B cell (primary cell): Measurements from ENCODE around the gene GTSF1L. TPM values are rescaled to one million over a fixed set of nuclear protein-coding genes. Genes with fewer than 3 reads are reported as not detected.
A peak's percentile ranks its signal among the peaks of the same experiment; 100 is the strongest.

Experiments
- ATAC-seq: fragments of 200-7000 bp; cut with Tn5 transposase; one replicate; pipeline ENCODE4 v1.10.0; 2021; ENCODE audit warnings: low read depth, mild to moderate bottlenecking, moderate number of reproducible peaks, moderate library complexity
- CTCF ChIA-PET: fragments of 350-600 bp; sonication (Branson Sonifier 250); formaldehyde crosslinking; loops from one replicate; lab custom pipeline; 2021; ENCODE audit warnings: antibody characterized with exemption, inconsistent platforms; lab: Charles Lee
- POLR2A ChIA-PET: fragments of 350-600 bp; sonication (Branson Sonifier 250); formaldehyde crosslinking; loops from one replicate; lab custom pipeline; 2021; ENCODE audit warnings: antibody characterized with exemption; lab: Charles Lee
- DNase-seq: peaks from one replicate; pipeline ENCODE4 v3.0.0; 2013
- H2AFZ ChIP-seq: 2 replicates; pipeline ENCODE4 v1.6.1; 2012; ENCODE audit warnings: mild to moderate bottlenecking, low read depth, low read length; ENCODE audit not compliant: insufficient read depth, poor library complexity, severe bottlenecking
- H3K27ac ChIP-seq, 2 donors: 1 replicate in 1 of 2; 2 replicates in 1 of 2; pipeline ENCODE4 v1.5.1; 2012 to 2013; ENCODE audit warnings: low read length in 2 of 2, mild to moderate bottlenecking in 2 of 2, moderate library complexity in 1 of 2
- H3K27me3 ChIP-seq, 4 experiments: fragments of 200-600 bp in 1 of 4; sonication (generic) in 1 of 4; replicated peaks in 1 of 4; 1 replicate in 2 of 4; 2 replicates in 2 of 4; pipeline versions ENCODE4 v1.6.1 to v1.7.0; 2013 to 2016; ENCODE audit warnings: low read length in 3 of 4, mild to moderate bottlenecking in 2 of 4, mixed read lengths in 1 of 4, moderate library complexity in 1 of 4; ENCODE audit not compliant: insufficient read depth in 4 of 4, control insufficient read depth in 3 of 4; ENCODE audit errors: control extremely low read depth in 1 of 4
- H3K36me3 ChIP-seq, 2 experiments: replicated peaks in 1 of 2; 1 replicate in 1 of 2; 2 replicates in 1 of 2; pipeline versions ENCODE4 v1.6.1 to v1.7.1; 2013; ENCODE audit warnings: low read length in 1 of 2; ENCODE audit not compliant: insufficient read depth in 2 of 2, control insufficient read depth in 1 of 2; ENCODE audit errors: control extremely low read depth in 1 of 2, extremely low read depth in 1 of 2
- H3K4me1 ChIP-seq, 2 donors: fragments of 200-600 bp in 1 of 2; sonication (generic) in 1 of 2; 1 replicate in 1 of 2; 2 replicates in 1 of 2; pipeline versions ENCODE4 v1.5.1 to v1.6.1; 2013 to 2017; ENCODE audit warnings: low read length in 2 of 2; ENCODE audit not compliant: control insufficient read depth in 2 of 2, insufficient read depth in 2 of 2
- H3K4me2 ChIP-seq: replicated peaks from 2 replicates; pipeline ENCODE3; 2012; ENCODE audit warnings: mild to moderate bottlenecking, low read depth, low read length; ENCODE audit not compliant: poor library complexity, severe bottlenecking
- H3K4me3 ChIP-seq, 5 experiments: fragments of 200-600 bp in 1 of 5; sonication (generic) in 1 of 5; 1 replicate in 3 of 5; 2 replicates in 2 of 5; pipeline versions ENCODE4 v1.5.1 to v1.7.0; 2011 to 2016; ENCODE audit warnings: low read length in 4 of 5, mild to moderate bottlenecking in 4 of 5, low read depth in 2 of 5, control low read depth in 1 of 5, moderate library complexity in 1 of 5; ENCODE audit not compliant: insufficient read depth in 1 of 5; ENCODE audit errors: control extremely low read depth in 1 of 5, extremely low read depth in 1 of 5
- H3K79me2 ChIP-seq: fragments of 200-600 bp; sonication (generic); one replicate; pipeline ENCODE4 v1.6.0; 2016; ENCODE audit warnings: low read length; ENCODE audit not compliant: control insufficient read depth, insufficient read depth
- H3K9ac ChIP-seq: fragments of 200-600 bp; sonication (generic); 2 replicates; pipeline ENCODE4 v1.6.1; 2017; ENCODE audit warnings: mild to moderate bottlenecking, low read length, moderate library complexity
- H3K9me3 ChIP-seq, 3 donors: one replicate each; pipeline versions ENCODE4 v1.6.1 to v1.7.1; 2013; ENCODE audit warnings: low read length in 2 of 3; ENCODE audit not compliant: control insufficient read depth in 2 of 3, insufficient read depth in 1 of 3; ENCODE audit errors: control extremely low read depth in 1 of 3
- H4K20me1 ChIP-seq: 2 replicates; pipeline ENCODE4 v1.6.0; 2012; ENCODE audit warnings: mild to moderate bottlenecking, low read length; ENCODE audit not compliant: insufficient read depth, control insufficient read depth, poor library complexity, severe bottlenecking
- H3K27ac Mint-ChIP-seq: one replicate; pipeline ENCODE4 v1.8.0; 2021; ENCODE audit warnings: mixed read lengths
- H3K27me3 Mint-ChIP-seq: one replicate; pipeline ENCODE4 v1.8.0; 2021; ENCODE audit warnings: mixed read lengths
- H3K4me1 Mint-ChIP-seq: one replicate; pipeline ENCODE4 v1.8.0; 2021; ENCODE audit warnings: mixed read lengths
- H3K4me3 Mint-ChIP-seq: one replicate; pipeline ENCODE4 v1.8.0; 2021; ENCODE audit warnings: mixed read lengths
- H3K9me3 Mint-ChIP-seq: one replicate; pipeline ENCODE4 v1.8.0; 2022; ENCODE audit warnings: mixed read lengths; ENCODE audit not compliant: insufficient read depth
- EZH2 ChIP-seq: IDR thresholded peaks from 2 replicates; pipeline ENCODE4 v1.6.1; 2012; ENCODE audit warnings: borderline replicate concordance, low read depth, mild to moderate bottlenecking, moderate library complexity, low read length; ENCODE audit not compliant: insufficient read depth, poor library complexity, severe bottlenecking
- WGBS: methylation state at CpG from one replicate; pipeline ENCODE4 v1.1.5; 2013; ENCODE audit warnings: missing lambda C conversion rate; ENCODE audit not compliant: insufficient coverage; 5-methylcytosine and 5-hydroxymethylcytosine counted together
- intact Hi-C: fragments of 100-400 bp; cut with micrococcal nuclease; formaldehyde crosslinking; loops from one replicate; pipeline ENCODE4 v1.10.0; 2022
- polyA plus RNA-seq: library from polyadenylated mRNA; depleted of rRNA; stranded (reverse); fragments of >200 nt; gene quantifications from 2 replicates; pipeline ENCODE4 v1.2.3, GENCODE V29; 2012
- total RNA-seq, 2 donors: library from RNA; stranded (reverse); fragments of 120-200 nt in 1 of 2; gene quantifications; 1 replicate in 1 of 2; 2 replicates in 1 of 2; pipeline versions ENCODE4 v1.2.3 to v1.2.4, GENCODE V29; 2013 to 2022
- TF ChIP-seq, protein P1 (sequence below): fragments of 200-600 bp; IDR thresholded peaks from one replicate; pipeline ENCODE4 v1.8.0; 2022; ENCODE audit warnings: antibody characterized with exemption, mild to moderate bottlenecking

The GTSF1L gene
- total and polyA plus RNA-seq, 2 donors (not counting 1 experiment from before 2014, with no cell fraction given), result 0.84 to 1.5 TPM

DNA sequence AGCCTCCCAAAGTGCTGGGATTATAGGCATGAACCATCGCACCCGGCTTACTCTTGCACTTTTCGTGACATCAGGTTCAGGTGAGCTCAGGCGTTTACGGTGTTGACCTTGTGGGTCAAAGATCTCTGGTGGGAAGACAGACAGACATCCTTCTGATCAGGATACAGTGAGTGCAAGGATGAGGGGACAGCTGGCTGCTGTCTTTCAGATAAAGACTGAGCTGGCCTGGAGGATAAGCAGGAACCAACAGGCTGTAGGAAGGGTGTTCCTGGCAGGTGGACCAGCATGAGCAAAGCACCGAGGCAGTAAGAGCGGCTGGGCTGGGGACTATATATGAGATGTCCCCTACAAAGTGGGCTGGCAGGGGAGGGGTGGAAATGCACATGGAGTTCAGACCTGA lies 11.1 kb upstream of the GTSF1L start:
- no peak for ATAC-seq
- Histone ChIP-seq H3K9me3 (no peaks in the 10 kb centered on the region), H3K9ac (no peak overlapping the region), H3K4me3 (no peak overlapping the region), H2AFZ (no peak overlapping the region), H3K27ac (no peak overlapping the region), H3K79me2 (no peaks in the 10 kb centered on the region), H3K4me1 (peaks cover 9 to 28% of the 10 kb centered on the region in 2 donors), H3K36me3 (no peaks in the 10 kb centered on the region), H3K4me2 (no peak overlapping the region), H4K20me1 (no peaks in the 10 kb centered on the region), H3K27me3 (no peaks in the 10 kb centered on the region)
- WGBS, result 99% methylated on average over 7 of the region's 7 CpGs
- DNase-seq, result no peak
- ChIA-PET POLR2A (no interaction called here), CTCF (interaction anchor here (0.9 to 3.0 kb wide), 2 partner anchors 11 to 13 kb away, joined by 3 to 14 read pairs; no protein-coding TSS in a partner anchor)
- TF ChIP-seq EZH2, result no peak
- TF ChIP-seq, protein P1, sequence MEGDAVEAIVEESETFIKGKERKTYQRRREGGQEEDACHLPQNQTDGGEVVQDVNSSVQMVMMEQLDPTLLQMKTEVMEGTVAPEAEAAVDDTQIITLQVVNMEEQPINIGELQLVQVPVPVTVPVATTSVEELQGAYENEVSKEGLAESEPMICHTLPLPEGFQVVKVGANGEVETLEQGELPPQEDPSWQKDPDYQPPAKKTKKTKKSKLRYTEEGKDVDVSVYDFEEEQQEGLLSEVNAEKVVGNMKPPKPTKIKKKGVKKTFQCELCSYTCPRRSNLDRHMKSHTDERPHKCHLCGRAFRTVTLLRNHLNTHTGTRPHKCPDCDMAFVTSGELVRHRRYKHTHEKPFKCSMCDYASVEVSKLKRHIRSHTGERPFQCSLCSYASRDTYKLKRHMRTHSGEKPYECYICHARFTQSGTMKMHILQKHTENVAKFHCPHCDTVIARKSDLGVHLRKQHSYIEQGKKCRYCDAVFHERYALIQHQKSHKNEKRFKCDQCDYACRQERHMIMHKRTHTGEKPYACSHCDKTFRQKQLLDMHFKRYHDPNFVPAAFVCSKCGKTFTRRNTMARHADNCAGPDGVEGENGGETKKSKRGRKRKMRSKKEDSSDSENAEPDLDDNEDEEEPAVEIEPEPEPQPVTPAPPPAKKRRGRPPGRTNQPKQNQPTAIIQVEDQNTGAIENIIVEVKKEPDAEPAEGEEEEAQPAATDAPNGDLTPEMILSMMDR, result no peak
- intact Hi-C loops, result no loop called here
- Mint-ChIP-seq H3K4me3 (no peak overlapping the region), H3K27me3 (no peaks in the 10 kb centered on the region), H3K4me1 (peaks cover 25% of the 10 kb centered on the region), H3K9me3 (no peaks in the 10 kb centered on the region), H3K27ac (no peak overlapping the region)

DNA sequence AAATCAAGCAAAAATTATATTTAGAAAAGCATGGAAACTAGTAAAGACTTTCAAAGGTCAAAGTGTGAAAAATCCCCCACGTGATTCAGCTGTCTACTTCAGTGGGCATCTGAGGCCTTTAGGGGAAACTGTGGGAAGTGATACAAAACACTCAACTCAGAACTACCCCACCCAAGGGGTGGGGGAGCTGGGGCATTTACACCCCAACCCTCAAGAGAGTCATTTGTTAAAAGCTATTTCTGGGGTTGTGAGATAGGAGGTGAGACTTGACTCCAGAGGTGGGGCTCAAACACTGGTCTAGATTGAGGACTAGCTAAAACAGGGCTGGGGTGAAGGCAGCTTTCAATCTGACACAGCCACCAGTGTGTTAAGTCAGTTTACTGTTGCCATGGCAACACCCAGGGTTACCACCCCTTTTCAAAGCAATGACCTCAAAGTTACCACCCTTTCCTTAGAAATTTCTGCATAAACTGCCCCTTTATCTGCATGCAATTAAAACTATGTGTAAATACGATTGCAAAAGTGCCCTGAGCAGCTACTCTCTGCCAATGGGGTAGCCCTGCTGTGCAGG lies 9.9 kb upstream of the GTSF1L start:
- no peaks in the 10 kb centered on the region for H3K27me3 ChIP-seq
- H3K9me3 ChIP-seq, result no peaks in the 10 kb centered on the region
- no peak overlapping the region for H3K9ac ChIP-seq
- peak; percentile 52 for DNase-seq
- Mint-ChIP-seq H3K27ac (peak overlapping the region; percentile 56), H3K9me3 (no peaks in the 10 kb centered on the region), H3K4me1 (peaks cover 37% of the 10 kb centered on the region), H3K27me3 (no peaks in the 10 kb centered on the region), H3K4me3 (no peak overlapping the region)
- no peak overlapping the region for H3K4me2 ChIP-seq
- intact Hi-C loops, result no loop called here
- ChIA-PET CTCF (interaction anchor here (0.5 to 3.0 kb wide), 3 partner anchors 12 to 198 kb away, joined by 3 to 14 read pairs (median 3); no protein-coding TSS in a partner anchor), POLR2A (no interaction called here)
- 67% methylated on average over 1 of the region's 2 CpGs for WGBS
- H4K20me1 ChIP-seq, result no peaks in the 10 kb centered on the region
- H3K4me1 ChIP-seq, result peaks cover 19 to 34% of the 10 kb centered on the region in 2 donors
- TF ChIP-seq, protein P1, result no peak
- TF ChIP-seq EZH2, result no peak
- no peaks in the 10 kb centered on the region for H3K36me3 ChIP-seq
- peak overlapping the region in 1 of 2 donors; percentile 23 for H3K27ac ChIP-seq
- peak; percentile 65 for ATAC-seq
- no peak overlapping the region for H3K4me3 ChIP-seq
- no peak overlapping the region for H2AFZ ChIP-seq
- no peaks in the 10 kb centered on the region for H3K79me2 ChIP-seq
